Measurements from ENCODE around the gene ZNF804A.

The ZNF804A gene

GRCh38 chr2:184783576-184783975, 185.2 kb downstream of the ZNF804A start:
- DNase-seq (ENCODE audit: extremely low read depth, low read depth) = no peak
- no peak for TF ChIP-seq CTCF (IDR thresholded peaks at IDR 0.05; ENCODE audit: low read depth, low read length)

GRCh38 chr2:184793176-184793575, 194.8 kb downstream of the ZNF804A start:
- TF ChIP-seq CTCF (IDR thresholded peaks at IDR 0.05; ENCODE audit: low read depth, low read length) = no peak
- DNase-seq (ENCODE audit: extremely low read depth, low read depth) = no peak

- DNase-seq (ENCODE audit: extremely low read depth, low read depth) = no peak
- no peak for TF ChIP-seq CTCF (IDR thresholded peaks at IDR 0.05; ENCODE audit: low read depth, low read length)
These were observed 201.1 kb downstream of the ZNF804A start for GRCh38 chr2:184799379-184799778.

- no peak for TF ChIP-seq CTCF (IDR thresholded peaks at IDR 0.05; ENCODE audit: low read depth, low read length)
- no peak for DNase-seq (ENCODE audit: extremely low read depth, low read depth)
These were observed 216.1 kb downstream of the ZNF804A start for GRCh38 chr2:184814421-184814820.

GRCh38 chr2:184815824-184816223, 217.5 kb downstream of the ZNF804A start:
- no peak for TF ChIP-seq CTCF (IDR thresholded peaks at IDR 0.05; ENCODE audit: low read depth, low read length)
- no peak for DNase-seq (ENCODE audit: extremely low read depth, low read depth)

- no peak for TF ChIP-seq CTCF (IDR thresholded peaks at IDR 0.05; ENCODE audit: low read depth, low read length)
These were observed 226.3 kb downstream of the ZNF804A start for GRCh38 chr2:184824597-184824996.

GRCh38 chr2:184830531-184830930, 232.2 kb downstream of the ZNF804A start:
- TF ChIP-seq CTCF (IDR thresholded peaks at IDR 0.05; ENCODE audit: low read depth, low read length) = no peak
- DNase-seq (ENCODE audit: extremely low read depth, low read depth) = no peak

More at GRCh38 chr2:184824597-184824996, 226.3 kb downstream of the ZNF804A start:
- no peak for DNase-seq (ENCODE audit: extremely low read depth, low read depth)
